Left kidney (tissue), 2 donors: ENCODE data around the gene TMTC1. TPM values are rescaled to one million over a fixed set of nuclear protein-coding genes. Genes with fewer than 3 reads are reported as not detected.

ENCODE experiments used
- DNase-seq: peaks from one replicate; pipeline ENCODE4 v3.0.0-alpha.2; 2013
- polyA plus RNA-seq: library from polyadenylated mRNA; unstranded; fragments of 120-200 nt; gene quantifications from one replicate; pipeline ENCODE4 v1.2.1, GENCODE V29; 2013; ENCODE audit not compliant: insufficient read length

The TMTC1 gene
- polyA plus RNA-seq, 1 donor: 26.2 TPM

GRCh38 chr12:29781705-29782266 lies 2.0 kb downstream of the TMTC1 start:
- DNase-seq: no peak

GRCh38 chr12:29781188-29781587 lies 2.6 kb downstream of the TMTC1 start:
- no peak for DNase-seq

GRCh38 chr12:29780084-29780483 lies 3.7 kb downstream of the TMTC1 start:
- DNase-seq: no peak

GRCh38 chr12:29778531-29778930 lies 5.2 kb downstream of the TMTC1 start:
- no peak for DNase-seq

- DNase-seq: no peak
Observed at GRCh38 chr12:29773076-29773475, 10.7 kb downstream of the TMTC1 start.

GRCh38 chr12:29771786-29772185 lies 12.0 kb downstream of the TMTC1 start:
- DNase-seq: no peak

GRCh38 chr12:29771165-29771564 lies 12.6 kb downstream of the TMTC1 start:
- DNase-seq: no peak

- no peak for DNase-seq
Observed at GRCh38 chr12:29769162-29769858, 14.4 kb downstream of the TMTC1 start.

GRCh38 chr12:29768372-29768771 lies 15.4 kb downstream of the TMTC1 start:
- no peak for DNase-seq

GRCh38 chr12:29763301-29763683 lies 20.4 kb downstream of the TMTC1 start:
- DNase-seq: no peak

GRCh38 chr12:29762637-29763300 lies 21.0 kb downstream of the TMTC1 start:
- no peak for DNase-seq

GRCh38 chr12:29759950-29760349 lies 23.8 kb downstream of the TMTC1 start:
- DNase-seq: no peak

- no peak for DNase-seq
Observed at GRCh38 chr12:29756741-29757390, 26.9 kb downstream of the TMTC1 start.

- DNase-seq: no peak
Observed at GRCh38 chr12:29754235-29755189, 29.2 kb downstream of the TMTC1 start.

GRCh38 chr12:29752121-29752520 lies 31.6 kb downstream of the TMTC1 start:
- DNase-seq: no peak

- no peak for DNase-seq
Observed at GRCh38 chr12:29751676-29752075, 32.1 kb downstream of the TMTC1 start.

- DNase-seq: no peak
Observed at GRCh38 chr12:29750928-29751220, 32.9 kb downstream of the TMTC1 start.

- no peak for DNase-seq
Observed at GRCh38 chr12:29750131-29750927, 33.4 kb downstream of the TMTC1 start.

GRCh38 chr12:29744365-29744764 lies 39.4 kb downstream of the TMTC1 start:
- no peak for DNase-seq

- DNase-seq: no peak
Observed at GRCh38 chr12:29743801-29744200, 39.9 kb downstream of the TMTC1 start.

GRCh38 chr12:29743077-29743476 lies 40.7 kb downstream of the TMTC1 start:
- no peak for DNase-seq
